Activated T-cell treated with anti-CD3 and anti-CD28 coated beads for 4 hours (primary cell): Measurements from ENCODE around the gene BRD4.

Experiments
- DNase-seq: peaks from one replicate; pipeline ENCODE4 v3.0.0-alpha.2; 2020

The BRD4 gene

GRCh38 chr19:15222738-15223648, 109.3 kb downstream of the BRD4 start:
- peak; percentile 50 for DNase-seq

- DNase-seq: no peak
Observed at GRCh38 chr19:15220833-15221232, 111.5 kb downstream of the BRD4 start.

GRCh38 chr19:15218501-15218900, 113.8 kb downstream of the BRD4 start:
- DNase-seq: no peak

DNA sequence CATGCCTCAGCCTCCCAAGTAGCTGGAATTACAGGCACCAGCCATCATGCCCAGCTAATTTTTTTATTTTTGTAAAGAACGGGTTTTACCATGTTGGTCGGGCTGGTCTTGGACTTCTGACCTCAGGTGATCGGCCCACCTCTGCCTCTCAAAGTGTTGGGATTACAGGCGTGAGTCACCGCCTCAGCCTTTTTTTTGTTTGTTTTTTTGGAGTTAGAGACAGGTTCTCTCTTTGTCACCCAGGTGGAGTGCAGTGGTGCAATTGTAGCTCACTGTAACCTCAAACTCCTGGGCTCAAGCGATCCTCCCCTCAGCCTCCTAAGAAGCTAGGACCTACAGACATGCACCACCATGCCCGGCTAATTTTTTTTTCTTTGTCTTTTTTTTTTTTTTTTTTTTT, 116.0 kb downstream of the BRD4 start:
- no peak for DNase-seq

DNA sequence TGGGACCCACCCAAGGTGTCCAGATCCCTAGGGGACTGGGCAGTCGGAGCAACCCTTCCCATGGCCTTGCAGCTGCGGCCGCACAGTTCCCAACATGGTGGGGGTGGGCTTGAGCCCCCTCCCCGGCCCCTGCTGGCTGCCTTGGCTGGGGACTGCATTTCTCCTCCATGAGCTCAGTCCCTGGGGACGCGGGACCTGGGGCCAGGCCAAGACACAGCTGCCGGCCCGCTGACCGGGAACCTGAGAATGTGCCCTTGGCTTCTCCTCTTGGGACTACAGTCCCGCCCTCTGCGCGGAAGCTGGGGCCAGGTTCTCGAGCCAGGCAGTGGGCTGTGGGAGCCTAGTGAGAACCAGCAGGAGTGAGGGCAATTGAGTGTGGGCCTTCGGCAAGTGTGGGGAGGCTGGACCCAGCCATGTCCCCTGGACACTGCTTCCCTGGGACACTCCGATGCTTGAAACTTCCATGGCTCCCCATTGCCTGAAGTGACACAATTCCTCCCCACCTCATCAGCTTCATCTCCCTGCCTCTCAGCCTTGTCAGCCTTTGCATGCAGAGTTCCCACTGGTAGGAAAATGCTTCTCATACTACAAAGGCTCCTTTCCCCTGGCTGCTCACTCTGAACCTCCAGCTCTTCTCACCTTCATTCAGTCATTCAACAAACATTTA, 118.5 kb downstream of the BRD4 start:
- no peak for DNase-seq

GRCh38 chr19:15212711-15213110, 119.6 kb downstream of the BRD4 start:
- DNase-seq: no peak

DNA sequence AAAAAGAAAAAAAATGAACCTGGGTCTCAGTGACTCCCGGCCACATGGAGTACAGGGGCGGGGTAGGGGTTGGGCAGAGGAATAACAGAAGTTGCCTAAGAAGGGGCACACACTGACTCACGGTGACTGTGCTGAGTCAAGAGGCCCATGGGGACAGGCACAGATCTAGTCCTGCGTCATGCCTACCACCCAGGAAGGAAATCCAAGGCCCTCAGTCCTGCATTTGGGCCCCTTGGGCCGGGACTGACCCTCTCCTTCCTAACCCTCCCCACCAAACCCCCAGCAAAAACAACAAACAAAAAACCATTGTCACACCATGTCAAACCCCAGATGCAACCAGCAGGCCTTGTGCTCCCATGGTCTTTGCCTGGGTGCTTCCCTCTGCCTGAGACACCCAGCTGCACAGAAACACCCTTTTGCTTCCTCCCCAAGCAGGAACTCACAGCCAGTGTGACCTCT, 122.0 kb downstream of the BRD4 start:
- no peak for DNase-seq

DNA sequence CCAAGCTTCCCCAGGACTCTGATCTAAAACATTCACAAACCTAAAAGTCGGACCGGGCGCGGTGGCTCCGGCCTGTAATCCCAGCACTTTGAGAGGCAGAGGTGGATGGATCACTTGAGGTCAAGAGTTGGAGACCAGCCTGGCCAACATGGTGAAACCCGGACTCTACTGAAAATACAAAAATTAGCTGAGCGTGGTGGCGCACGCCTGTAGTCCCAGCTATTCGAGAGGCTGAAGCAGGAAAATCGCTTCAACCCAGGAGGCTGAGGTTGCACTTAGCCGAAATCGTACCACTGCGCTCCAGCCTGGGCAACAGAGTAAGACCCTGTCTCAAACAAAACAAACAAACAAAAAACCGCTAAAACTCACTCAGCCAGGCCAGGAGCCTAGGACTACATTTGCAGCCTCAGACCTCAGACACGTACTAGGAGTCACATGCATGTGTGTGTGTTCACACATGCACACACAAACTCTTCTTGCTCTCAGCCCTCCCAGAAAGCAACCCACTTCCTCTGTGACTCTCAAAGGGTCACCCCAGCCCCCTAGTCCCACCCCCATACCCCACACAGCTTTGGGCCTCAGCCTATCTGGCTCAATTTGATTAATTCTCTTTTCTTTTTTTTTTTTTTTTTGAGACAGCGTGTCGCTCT, 130.8 kb downstream of the BRD4 start:
- no peak for DNase-seq

DNA sequence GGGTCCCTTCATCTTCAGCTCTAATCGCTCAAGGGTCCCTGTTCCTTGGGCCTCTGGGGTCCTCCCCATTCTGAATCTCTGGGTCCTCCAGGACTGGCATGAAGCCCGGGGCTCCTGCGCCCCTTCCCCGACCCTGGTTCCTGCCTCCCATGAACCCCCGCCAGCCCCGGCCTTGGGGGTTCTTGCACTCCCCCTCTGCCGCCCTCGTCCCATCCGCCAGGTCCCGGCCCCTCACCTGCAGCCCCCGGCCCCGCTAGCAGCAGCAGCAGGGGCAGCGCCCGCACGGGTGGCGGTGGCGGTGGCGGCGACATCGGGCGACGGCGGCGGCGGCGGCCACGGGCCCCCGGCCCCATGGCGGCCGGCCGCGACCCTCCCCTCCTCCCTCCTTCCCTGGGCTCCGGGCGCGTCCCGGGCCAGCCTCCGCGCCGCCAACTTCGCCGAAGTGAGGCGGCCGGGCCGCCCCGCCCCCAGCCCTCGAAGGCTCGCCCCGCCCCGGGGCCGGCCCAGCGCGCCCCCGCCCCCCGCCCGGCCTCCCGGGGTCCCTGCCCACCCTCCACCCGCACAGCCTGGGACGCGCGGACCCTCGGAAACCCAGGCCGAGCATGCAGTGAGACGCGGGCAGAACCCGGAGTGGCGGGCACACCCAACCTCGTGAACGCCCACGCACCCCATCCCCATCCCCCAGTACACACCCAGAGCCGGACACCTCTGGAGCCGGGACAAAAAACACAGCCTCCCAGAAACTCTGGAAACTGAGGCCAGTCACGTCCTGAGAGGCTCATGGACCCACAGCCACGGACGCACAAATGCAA, 131.6 kb downstream of the BRD4 start, which contains the start of gene NOTCH3:
TSS of gene NOTCH3 (minus strand) at position 443 of the 812 bp plus-strand sequence. CDS start at position 353, 90 bp downstream.
- DNase-seq: no peak

DNA sequence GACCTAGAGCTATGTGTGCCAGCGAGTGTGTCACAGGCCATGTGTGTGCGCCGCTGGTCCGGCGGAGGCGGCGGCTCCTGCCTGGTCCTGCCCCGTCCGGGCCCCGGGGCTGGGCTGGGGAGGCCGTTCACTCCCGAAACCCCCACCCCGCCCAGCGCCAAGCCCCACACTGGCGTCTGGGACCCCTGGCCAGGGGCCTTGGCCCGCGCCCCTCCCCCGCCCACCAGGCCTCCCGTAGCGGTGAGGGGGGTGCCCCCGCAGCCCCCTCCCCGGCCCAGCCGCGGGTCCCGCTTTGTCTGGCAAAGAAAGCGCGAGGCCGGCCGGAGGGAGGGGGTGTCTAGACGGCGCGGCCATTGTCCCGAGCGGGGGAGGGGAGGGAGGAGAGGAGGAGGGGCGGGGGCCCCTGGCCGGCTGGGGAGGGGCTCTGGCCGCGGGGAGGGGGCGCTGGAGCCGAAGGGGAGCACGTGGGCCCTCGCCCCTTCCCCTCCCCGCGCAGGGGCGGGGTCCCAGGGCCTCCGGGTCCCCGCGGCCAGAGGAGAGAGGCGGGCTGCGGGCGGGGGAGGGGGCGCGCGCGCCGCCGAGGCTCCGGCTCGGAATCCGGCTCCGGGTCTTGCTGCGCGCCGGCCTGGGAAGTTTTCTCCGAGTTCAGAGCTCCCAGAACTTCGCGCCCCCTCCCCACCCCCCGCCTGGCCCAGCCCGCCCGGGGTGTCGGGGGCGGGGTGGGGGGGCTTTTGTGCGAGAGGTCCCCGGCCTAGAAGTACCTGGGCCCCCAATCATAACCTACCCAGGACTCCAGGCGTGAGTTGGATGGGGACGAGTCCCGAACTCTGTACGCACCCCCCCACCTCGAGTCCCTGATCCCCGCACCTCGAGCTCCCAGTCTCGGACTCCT, 132.4 kb downstream of the BRD4 start:
- no peak for DNase-seq

DNA sequence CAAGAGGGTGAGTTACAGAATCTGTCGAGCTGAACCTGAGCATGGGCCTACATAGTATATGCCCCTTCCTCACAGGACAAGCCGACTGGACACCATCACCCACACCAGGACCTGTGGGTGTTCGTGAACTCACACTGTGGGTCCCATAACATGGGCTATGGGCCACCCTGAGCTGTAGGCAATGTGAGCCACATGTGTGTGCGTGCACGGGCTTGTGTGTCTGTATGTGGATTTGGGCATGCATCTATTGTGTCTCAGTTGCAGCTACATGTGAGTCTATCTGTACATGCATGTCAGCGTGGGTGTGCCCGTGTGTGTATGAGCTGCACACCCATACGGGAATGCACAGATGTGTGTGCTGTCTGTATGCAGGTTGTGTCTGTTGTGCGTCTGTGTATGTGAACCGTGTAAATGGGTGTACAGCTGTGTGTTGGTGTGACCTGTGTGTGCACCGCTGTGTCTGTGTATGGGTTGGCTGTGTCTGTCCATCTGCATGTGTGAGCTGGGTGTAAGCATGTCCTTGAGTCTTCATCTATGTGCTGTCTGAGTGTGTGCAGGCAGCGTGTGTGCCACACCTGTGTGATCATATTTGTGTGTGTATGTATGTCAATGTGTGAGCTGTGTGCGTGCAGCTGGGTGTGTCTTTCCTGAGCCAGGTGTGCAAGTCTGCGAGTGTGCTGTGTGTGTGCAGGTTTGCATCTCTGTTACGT, 133.2 kb downstream of the BRD4 start:
- no peak for DNase-seq

DNA sequence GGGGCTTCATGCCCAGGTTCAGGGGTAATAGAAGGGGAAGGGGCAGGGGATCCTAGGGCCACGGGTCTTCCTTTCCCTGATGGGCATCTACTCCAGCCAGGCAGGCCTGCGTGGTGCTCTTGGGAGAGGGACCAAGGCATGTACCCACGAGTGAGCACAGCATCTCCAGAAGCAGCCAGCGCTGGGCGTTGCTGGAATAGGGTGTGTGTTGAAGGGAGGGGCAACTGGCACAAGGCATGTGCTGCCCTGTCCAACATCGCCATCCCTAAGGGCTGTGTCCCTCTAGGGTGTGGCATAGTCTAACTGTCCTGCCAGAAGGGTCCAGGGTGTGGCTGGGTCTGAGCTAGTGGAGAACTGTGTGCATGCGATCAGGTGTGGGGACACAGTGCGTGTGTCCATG, 134.4 kb downstream of the BRD4 start:
- DNase-seq: no peak

GRCh38 chr19:15197275-15197941, 134.9 kb downstream of the BRD4 start:
- DNase-seq: no peak

- DNase-seq: no peak
Observed at GRCh38 chr19:15196360-15197005, 135.9 kb downstream of the BRD4 start.

DNA sequence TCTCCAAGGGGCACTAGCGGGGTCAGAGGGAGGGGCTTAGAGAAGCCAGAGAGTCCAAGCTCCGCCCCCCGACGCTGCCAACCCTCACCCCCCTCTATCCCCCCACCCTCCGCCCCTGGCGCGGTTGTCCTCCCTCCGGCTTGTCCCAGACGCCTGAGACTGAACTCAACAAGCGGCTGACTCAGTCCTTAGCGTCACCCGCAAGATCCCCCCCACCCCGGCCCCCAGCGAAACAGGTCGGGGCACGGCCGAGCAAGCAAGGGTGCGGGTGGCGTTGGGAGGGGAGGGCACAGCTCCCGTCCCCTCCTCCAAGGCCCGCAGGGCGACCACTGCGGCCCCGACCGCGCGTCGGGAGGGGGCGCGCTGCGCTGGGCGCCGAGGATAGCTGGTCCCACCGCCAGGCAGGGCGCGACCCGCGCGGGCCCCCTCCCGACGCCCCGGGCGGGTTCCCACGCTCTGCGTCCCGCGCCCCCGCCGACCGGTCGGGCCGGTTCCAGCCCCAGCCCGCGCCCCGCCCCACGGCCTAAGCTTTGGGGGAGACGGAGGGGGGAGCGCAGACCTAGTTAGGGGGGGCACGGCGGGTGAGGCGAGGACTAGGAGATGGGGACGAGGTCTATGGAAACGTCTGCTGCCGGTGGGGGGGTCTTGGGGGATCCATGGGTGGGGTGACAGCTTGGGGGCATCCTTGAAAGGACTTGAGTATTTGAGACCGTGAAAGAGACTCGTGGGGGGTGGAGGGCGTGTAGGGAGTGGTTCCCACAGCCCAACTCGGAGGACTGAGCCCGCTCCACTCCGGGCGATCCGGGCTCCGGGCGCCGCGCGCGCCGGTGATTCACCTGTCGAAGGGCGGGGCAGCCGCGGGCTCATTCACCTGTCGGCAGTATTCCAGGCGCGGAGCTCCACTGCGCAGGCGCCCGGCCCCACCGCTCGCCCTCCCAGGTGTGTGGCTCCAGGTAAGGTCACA, 136.7 kb downstream of the BRD4 start:
- no peak for DNase-seq

GRCh38 chr19:15194938-15195337, 137.4 kb downstream of the BRD4 start:
- DNase-seq: no peak

DNA sequence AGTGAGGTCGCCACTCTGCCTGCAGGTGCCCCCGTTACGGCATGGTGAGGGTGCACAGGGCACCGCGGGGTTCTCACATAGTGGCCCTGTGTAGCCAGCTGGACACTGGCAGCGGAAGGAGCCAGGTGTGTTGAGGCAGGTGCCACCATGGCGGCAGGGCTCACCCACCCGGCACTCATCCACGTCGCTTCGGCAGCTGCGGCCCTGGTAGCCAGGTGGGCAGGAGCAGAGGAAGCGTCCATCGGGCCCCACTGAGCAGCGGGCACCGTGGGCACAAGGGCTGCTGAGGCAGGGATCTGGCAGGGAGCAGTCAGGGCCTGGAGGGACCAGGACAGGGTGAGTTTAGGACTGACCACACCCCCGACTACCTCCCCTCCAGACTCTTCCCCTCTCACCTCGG, 140.4 kb downstream of the BRD4 start:
- no peak for DNase-seq

- DNase-seq: no peak
Observed at GRCh38 chr19:15191514-15191913, 140.8 kb downstream of the BRD4 start.

GRCh38 chr19:15188851-15189250, 143.5 kb downstream of the BRD4 start:
- no peak for DNase-seq
